ENCODE measurements around the gene C1QTNF2. TPM values are rescaled to one million over a fixed set of nuclear protein-coding genes. Genes with fewer than 3 reads are reported as not detected.

Gene C1QTNF2
- total and polyA plus RNA-seq, 4 donors: 0.62 to 3.0 (median 1.6) TPM

GRCh38 chr5:160353379-160353778, 17.0 kb downstream of the C1QTNF2 start:
- TF ChIP-seq CTCF (IDR thresholded peaks at IDR 0.05; ENCODE audit: control extremely low read depth, extremely low read depth): no peak
- DNase-seq: no peak
- H3K4me1 ChIP-seq (ENCODE audit: control insufficient read depth in 5 of 5, insufficient read depth in 5 of 5, low read length in 5 of 5): peaks cover 0 to 27% (median 0%) of the 10 kb centered on the region in 5 donors
- no peak overlapping the region for H3K27ac ChIP-seq (ENCODE audit: low read depth in 1 of 2, low read length in 1 of 2)
- ATAC-seq (ENCODE audit: insufficient read depth, low FRiP score): no peak
- H3K36me3 ChIP-seq (ENCODE audit: control insufficient read depth in 4 of 4, insufficient read depth in 4 of 4, low read length in 4 of 4): no peaks in the 10 kb centered on the region
- no peak overlapping the region for H3K9ac ChIP-seq (ENCODE audit: insufficient read depth in 1 of 2, low read length in 2 of 2)
- 86 to 93% methylated on average over 8 of the region's 8 CpGs for WGBS, 2 donors
- H3K9me3 ChIP-seq (ENCODE audit: control insufficient read depth in 4 of 4, insufficient read depth in 3 of 4, low read length in 3 of 4): no peaks in the 10 kb centered on the region
- H3K27me3 ChIP-seq (ENCODE audit: control insufficient read depth in 3 of 3, insufficient read depth in 3 of 3, low read length in 2 of 3): no peaks in the 10 kb centered on the region
- no peak overlapping the region for H3K4me3 ChIP-seq

GRCh38 chr5:160352308-160352707, 18.1 kb downstream of the C1QTNF2 start:
- 96 to 98% methylated on average over 4 of the region's 4 CpGs for WGBS, 2 donors

GRCh38 chr5:160349935-160350303, 20.5 kb downstream of the C1QTNF2 start:
- ATAC-seq (ENCODE audit: insufficient read depth, low FRiP score): no peak
- Histone ChIP-seq H3K27ac (ENCODE audit: low read depth in 1 of 2, low read length in 1 of 2) (no peak overlapping the region), H3K9me3 (ENCODE audit: control insufficient read depth in 4 of 4, insufficient read depth in 3 of 4, low read length in 3 of 4) (no peaks in the 10 kb centered on the region), H3K9ac (ENCODE audit: insufficient read depth in 1 of 2, low read length in 2 of 2) (no peak overlapping the region), H3K4me3 (no peak overlapping the region), H3K27me3 (ENCODE audit: control insufficient read depth in 3 of 3, insufficient read depth in 3 of 3, low read length in 2 of 3) (no peaks in the 10 kb centered on the region), H3K4me1 (ENCODE audit: control insufficient read depth in 5 of 5, insufficient read depth in 5 of 5, low read length in 5 of 5) (no peaks in the 10 kb centered on the region), H3K36me3 (ENCODE audit: control insufficient read depth in 4 of 4, insufficient read depth in 4 of 4, low read length in 4 of 4) (no peaks in the 10 kb centered on the region)
- no peak for DNase-seq
- no peak for TF ChIP-seq CTCF (IDR thresholded peaks at IDR 0.05; ENCODE audit: control extremely low read depth, extremely low read depth)
- WGBS, 2 donors: 74 to 79% methylated on average over 4 of the region's 4 CpGs

More at GRCh38 chr5:160352308-160352707, 18.1 kb downstream of the C1QTNF2 start:
- no peak for TF ChIP-seq CTCF (IDR thresholded peaks at IDR 0.05; ENCODE audit: control extremely low read depth, extremely low read depth)
- H3K9me3 ChIP-seq (ENCODE audit: control insufficient read depth in 4 of 4, insufficient read depth in 3 of 4, low read length in 3 of 4): no peaks in the 10 kb centered on the region
- no peak for DNase-seq
- H3K27me3 ChIP-seq (ENCODE audit: control insufficient read depth in 3 of 3, insufficient read depth in 3 of 3, low read length in 2 of 3): no peaks in the 10 kb centered on the region
- no peak overlapping the region for H3K27ac ChIP-seq (ENCODE audit: low read depth in 1 of 2, low read length in 1 of 2)
- no peak overlapping the region for H3K4me3 ChIP-seq
- H3K4me1 ChIP-seq (ENCODE audit: control insufficient read depth in 5 of 5, insufficient read depth in 5 of 5, low read length in 5 of 5): peaks cover 0 to 17% (median 0%) of the 10 kb centered on the region in 5 donors
- no peaks in the 10 kb centered on the region for H3K36me3 ChIP-seq (ENCODE audit: control insufficient read depth in 4 of 4, insufficient read depth in 4 of 4, low read length in 4 of 4)
- H3K9ac ChIP-seq (ENCODE audit: insufficient read depth in 1 of 2, low read length in 2 of 2): no peak overlapping the region
- no peak for ATAC-seq (ENCODE audit: insufficient read depth, low FRiP score)

GRCh38 chr5:160349249-160349934, 21.0 kb downstream of the C1QTNF2 start:
- Histone ChIP-seq H3K9me3 (ENCODE audit: control insufficient read depth in 4 of 4, insufficient read depth in 3 of 4, low read length in 3 of 4) (no peaks in the 10 kb centered on the region), H3K4me1 (ENCODE audit: control insufficient read depth in 5 of 5, insufficient read depth in 5 of 5, low read length in 5 of 5) (no peaks in the 10 kb centered on the region), H3K36me3 (ENCODE audit: control insufficient read depth in 4 of 4, insufficient read depth in 4 of 4, low read length in 4 of 4) (no peaks in the 10 kb centered on the region), H3K4me3 (no peak overlapping the region), H3K27ac (ENCODE audit: low read depth in 1 of 2, low read length in 1 of 2) (no peak overlapping the region), H3K27me3 (ENCODE audit: control insufficient read depth in 3 of 3, insufficient read depth in 3 of 3, low read length in 2 of 3) (no peaks in the 10 kb centered on the region), H3K9ac (ENCODE audit: insufficient read depth in 1 of 2, low read length in 2 of 2) (no peak overlapping the region)
- no peak for ATAC-seq (ENCODE audit: insufficient read depth, low FRiP score)
- no peak for TF ChIP-seq CTCF (IDR thresholded peaks at IDR 0.05; ENCODE audit: control extremely low read depth, extremely low read depth)
- no peak for DNase-seq
- 94 to 96% methylated on average over 27 of the region's 27 CpGs for WGBS, 2 donors

Data from lung (tissue), 12 donors.